ENCODE results near the gene SLC1A3. TPM values are rescaled to one million over a fixed set of nuclear protein-coding genes. Genes with fewer than 3 reads are reported as not detected.

Gene SLC1A3
- total RNA-seq, 1 experiment from 2014 or later: 18.6 TPM

DNA sequence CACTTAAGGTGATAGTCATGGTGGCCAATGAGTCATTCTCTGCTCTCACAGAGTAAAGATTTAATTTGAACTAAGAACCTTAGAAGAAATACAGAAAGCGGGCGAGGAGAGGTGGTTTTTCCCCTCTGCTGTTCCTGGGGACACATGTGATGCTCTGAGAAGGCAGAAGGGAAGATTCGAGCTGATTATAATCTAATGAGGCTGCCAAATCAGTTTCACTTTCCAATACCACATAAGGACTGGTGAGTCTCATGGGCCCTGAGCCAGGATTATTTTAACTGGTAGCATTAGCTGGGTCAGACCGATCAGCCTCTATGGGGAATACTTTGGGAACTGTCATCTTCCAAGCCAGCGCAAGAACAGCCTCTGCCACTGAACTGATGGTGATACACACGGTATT is 116.5 kb downstream of the SLC1A3 start:
- Histone ChIP-seq H2AFZ (ENCODE audit: low read length) (no peak overlapping the region), H3T11ph (ENCODE audit: low read length) (no peak overlapping the region), H4K8ac (replicated peaks; ENCODE audit: insufficient read length, low read depth, low read length) (no peak overlapping the region), H3K23ac (ENCODE audit: insufficient read length, low read depth, low read length) (no peak overlapping the region), H4K5ac (ENCODE audit: insufficient read length, low read depth, low read length) (no peak overlapping the region), H3K4me2 (ENCODE audit: insufficient read depth, insufficient read length, low read length) (no peak overlapping the region), H3K14ac (ENCODE audit: insufficient read depth, low read length) (no peak overlapping the region), H3K27me3 (ENCODE audit: insufficient read depth, low read length) (no peaks in the 10 kb centered on the region), H2BK12ac (ENCODE audit: insufficient read length, low read depth, low read length) (no peak overlapping the region), H2BK120ac (ENCODE audit: low read depth, low read length, poor library complexity, severe bottlenecking) (no peak overlapping the region), H3K23me2 (ENCODE audit: insufficient read length, low read depth, low read length, poor library complexity, severe bottlenecking) (no peaks in the 10 kb centered on the region), H2BK20ac (ENCODE audit: low read depth, low read length, poor library complexity, severe bottlenecking) (no peak overlapping the region), H2AK5ac (ENCODE audit: insufficient read length, low read length) (no peak overlapping the region), H2BK5ac (ENCODE audit: insufficient read length, low read length) (no peak overlapping the region), H2BK15ac (ENCODE audit: low read depth, low read length) (no peak overlapping the region), H3K4me1 (ENCODE audit: insufficient read depth, low read length) (no peaks in the 10 kb centered on the region; the same call in 1 of the 2 replicates), H3K79me2 (ENCODE audit: insufficient read depth, low read length) (no peaks in the 10 kb centered on the region), H3K9ac (ENCODE audit: extremely low read depth, insufficient read length, low read length) (no peak overlapping the region), H3K79me1 (ENCODE audit: insufficient read depth, low read depth, low read length, poor library complexity, severe bottlenecking) (no peaks in the 10 kb centered on the region), H4K20me1 (ENCODE audit: control insufficient read depth, insufficient read depth, insufficient read length) (no peaks in the 10 kb centered on the region), H3K27ac (ENCODE audit: insufficient read length, low read depth, low read length) (no peak overlapping the region), H3K56ac (ENCODE audit: insufficient read length, low read depth, low read length) (no peak overlapping the region), H4K91ac (ENCODE audit: insufficient read length, low read depth, low read length) (no peak overlapping the region), H3K9me3 (ENCODE audit: control insufficient read depth, low read depth, low read length) (no peaks in the 10 kb centered on the region), H3K18ac (ENCODE audit: insufficient read length, low read depth, low read length) (no peak overlapping the region), H3K4ac (ENCODE audit: low read depth, low read length) (no peak overlapping the region)
- H3K4me1 Mint-ChIP-seq: peaks cover 6 to 11% of the 10 kb centered on the region in 2 experiments; a peak in 3 of 4 replicates
- TF ChIP-seq, protein P1, sequence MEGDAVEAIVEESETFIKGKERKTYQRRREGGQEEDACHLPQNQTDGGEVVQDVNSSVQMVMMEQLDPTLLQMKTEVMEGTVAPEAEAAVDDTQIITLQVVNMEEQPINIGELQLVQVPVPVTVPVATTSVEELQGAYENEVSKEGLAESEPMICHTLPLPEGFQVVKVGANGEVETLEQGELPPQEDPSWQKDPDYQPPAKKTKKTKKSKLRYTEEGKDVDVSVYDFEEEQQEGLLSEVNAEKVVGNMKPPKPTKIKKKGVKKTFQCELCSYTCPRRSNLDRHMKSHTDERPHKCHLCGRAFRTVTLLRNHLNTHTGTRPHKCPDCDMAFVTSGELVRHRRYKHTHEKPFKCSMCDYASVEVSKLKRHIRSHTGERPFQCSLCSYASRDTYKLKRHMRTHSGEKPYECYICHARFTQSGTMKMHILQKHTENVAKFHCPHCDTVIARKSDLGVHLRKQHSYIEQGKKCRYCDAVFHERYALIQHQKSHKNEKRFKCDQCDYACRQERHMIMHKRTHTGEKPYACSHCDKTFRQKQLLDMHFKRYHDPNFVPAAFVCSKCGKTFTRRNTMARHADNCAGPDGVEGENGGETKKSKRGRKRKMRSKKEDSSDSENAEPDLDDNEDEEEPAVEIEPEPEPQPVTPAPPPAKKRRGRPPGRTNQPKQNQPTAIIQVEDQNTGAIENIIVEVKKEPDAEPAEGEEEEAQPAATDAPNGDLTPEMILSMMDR (conservative IDR thresholded peaks at IDR 0.05): no peak
- H3K9me3 Mint-ChIP-seq: no peaks in the 10 kb centered on the region
- no peak overlapping the region for H3K4me3 Mint-ChIP-seq
- no CpG with 5 or more reads among the region's 6 CpGs for WGBS (ENCODE audit: extremely low coverage, insufficient read length, low lambda C conversion rate)
- peaks cover 2% of the 10 kb centered on the region; the same call in 1 of the 2 replicates for H3K27me3 Mint-ChIP-seq (ENCODE audit: low read depth)
- no peaks in the 10 kb centered on the region for H3K36me3 Mint-ChIP-seq (ENCODE audit: insufficient read depth in 1 of 3, low read depth in 3 of 3)
- DNase-seq: no peak
- H3K27ac Mint-ChIP-seq: no peak overlapping the region

Data from H9 (cell line).